PC-9 (cell line): ENCODE results near the gene SPATS2.

Experiments
- CTCF ChIP-seq: fragments of 200-600 bp; sonication (generic); conservative IDR thresholded peaks from 2 replicates; pipeline ENCODE4 v1.6.1; 2017; ENCODE audit warnings: mixed run types, antibody characterized with exemption, mild to moderate bottlenecking, moderate library complexity
- EZH2 ChIP-seq: fragments of 200-600 bp; sonication (generic); IDR thresholded peaks from 2 replicates; pipeline ENCODE4 v1.8.0; 2017; ENCODE audit warnings: antibody characterized with exemption, low read depth

GRCh38 chr12:49368240-49368600, 958 bp downstream of the SPATS2 start:
- no peak for TF ChIP-seq CTCF
- TF ChIP-seq EZH2: no peak
